Measurements from ENCODE around the gene SRGAP1.

Gene SRGAP1

DNA sequence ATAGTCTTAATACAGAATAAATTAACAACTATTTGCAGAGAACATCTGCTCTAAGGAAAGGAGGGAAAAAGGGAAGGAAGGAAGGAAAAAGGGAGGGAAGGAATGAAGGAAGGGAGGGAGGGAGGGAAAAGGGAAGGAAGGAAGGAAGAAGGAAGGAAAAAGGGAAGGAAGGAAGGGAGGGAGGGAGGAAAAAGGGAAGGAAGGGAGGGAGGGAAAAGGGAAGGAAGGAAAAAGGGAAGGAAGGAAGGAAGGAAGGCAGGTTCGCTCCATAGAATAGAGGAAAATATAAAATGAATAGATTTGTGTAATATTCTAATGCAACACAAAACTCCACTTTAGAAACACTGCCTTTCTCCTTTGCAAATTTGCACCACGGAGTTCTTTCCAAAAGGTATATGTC lies 361.0 kb downstream of the SRGAP1 start:
- no peaks in the 10 kb centered on the region for H3K9me3 ChIP-seq (ENCODE audit: control insufficient read depth, low read length)
- H3K27me3 ChIP-seq (ENCODE audit: control insufficient read depth, insufficient read depth, low read length), result no peaks in the 10 kb centered on the region
- H3K36me3 ChIP-seq (ENCODE audit: control insufficient read depth, insufficient read depth, low read length), result no peaks in the 10 kb centered on the region
- H3K9ac ChIP-seq (ENCODE audit: low read length), result no peak overlapping the region
- H3K4me3 ChIP-seq (ENCODE audit: low read length), result no peak overlapping the region
- no peaks in the 10 kb centered on the region for H3K4me1 ChIP-seq (ENCODE audit: control insufficient read depth, insufficient read depth, low read length)

- no peak overlapping the region for H3K4me3 ChIP-seq (ENCODE audit: low read length)
- no peaks in the 10 kb centered on the region for H3K36me3 ChIP-seq (ENCODE audit: control insufficient read depth, insufficient read depth, low read length)
- no peak overlapping the region for H3K9ac ChIP-seq (ENCODE audit: low read length)
- no peaks in the 10 kb centered on the region for H3K27me3 ChIP-seq (ENCODE audit: control insufficient read depth, insufficient read depth, low read length)
- H3K9me3 ChIP-seq (ENCODE audit: control insufficient read depth, low read length), result no peaks in the 10 kb centered on the region
- H3K4me1 ChIP-seq (ENCODE audit: control insufficient read depth, insufficient read depth, low read length), result no peaks in the 10 kb centered on the region
Measured at GRCh38 chr12:64207453-64207852, 363.0 kb downstream of the SRGAP1 start.

All from mucosa of stomach (tissue), 1 donor.